ENCODE measurements around the gene IER3IP1.

- TF ChIP-seq, protein P1, sequence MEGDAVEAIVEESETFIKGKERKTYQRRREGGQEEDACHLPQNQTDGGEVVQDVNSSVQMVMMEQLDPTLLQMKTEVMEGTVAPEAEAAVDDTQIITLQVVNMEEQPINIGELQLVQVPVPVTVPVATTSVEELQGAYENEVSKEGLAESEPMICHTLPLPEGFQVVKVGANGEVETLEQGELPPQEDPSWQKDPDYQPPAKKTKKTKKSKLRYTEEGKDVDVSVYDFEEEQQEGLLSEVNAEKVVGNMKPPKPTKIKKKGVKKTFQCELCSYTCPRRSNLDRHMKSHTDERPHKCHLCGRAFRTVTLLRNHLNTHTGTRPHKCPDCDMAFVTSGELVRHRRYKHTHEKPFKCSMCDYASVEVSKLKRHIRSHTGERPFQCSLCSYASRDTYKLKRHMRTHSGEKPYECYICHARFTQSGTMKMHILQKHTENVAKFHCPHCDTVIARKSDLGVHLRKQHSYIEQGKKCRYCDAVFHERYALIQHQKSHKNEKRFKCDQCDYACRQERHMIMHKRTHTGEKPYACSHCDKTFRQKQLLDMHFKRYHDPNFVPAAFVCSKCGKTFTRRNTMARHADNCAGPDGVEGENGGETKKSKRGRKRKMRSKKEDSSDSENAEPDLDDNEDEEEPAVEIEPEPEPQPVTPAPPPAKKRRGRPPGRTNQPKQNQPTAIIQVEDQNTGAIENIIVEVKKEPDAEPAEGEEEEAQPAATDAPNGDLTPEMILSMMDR (IDR thresholded peaks at IDR 0.05) = no peak
- no peak for TF ChIP-seq EZH2 (IDR thresholded peaks at IDR 0.05; ENCODE audit: borderline replicate concordance, insufficient read depth, low read depth, low read length, poor library complexity, severe bottlenecking)
Observed at GRCh38 chr18:47166294-47166693, 9.9 kb downstream of the IER3IP1 start.
